Gastroesophageal sphincter (tissue), 4 donors: ENCODE results near the gene PDCD2L. TPM values are rescaled to one million over a fixed set of nuclear protein-coding genes. Genes with fewer than 3 reads are reported as not detected.

Experiments
- ATAC-seq: fragments of 150-250 bp; one replicate; pipeline ENCODE4 v1.9.1; 2016; ENCODE audit warnings: mild to moderate bottlenecking, moderate library complexity
- H3K27ac ChIP-seq, 4 donors: fragments of 200-600 bp; sonication (generic) in 3 of 4; 1 replicate in 3 of 4; 2 replicates in 1 of 4; pipeline ENCODE4 v1.5.1; 2016 to 2019
- H3K27me3 ChIP-seq: fragments of 200-600 bp; sonication (generic); one replicate; pipeline ENCODE4 v1.5.1; 2019
- H3K36me3 ChIP-seq, 2 donors: fragments of 200-600 bp; sonication (generic); one replicate each; pipeline ENCODE4 v1.5.1; 2019; ENCODE audit warnings: control low read depth in 1 of 2
- H3K4me1 ChIP-seq, 3 donors: fragments of 200-600 bp; sonication (generic); 1 replicate in 2 of 3; 2 replicates in 1 of 3; pipeline ENCODE4 v1.5.1; 2016 to 2019; ENCODE audit warnings: control low read depth in 2 of 3
- H3K4me3 ChIP-seq, 2 donors: fragments of 200-600 bp; sonication (generic); one replicate each; pipeline ENCODE4 v1.5.1; 2019; ENCODE audit warnings: mild to moderate bottlenecking in 1 of 2, moderate library complexity in 1 of 2
- H3K9me3 ChIP-seq, 3 donors: fragments of 200-600 bp; sonication (generic); one replicate each; pipeline ENCODE4 v1.5.1; 2017 to 2019; ENCODE audit warnings: control low read depth in 2 of 3
- EP300 ChIP-seq: sonication (generic); formaldehyde crosslinking; IDR thresholded peaks from one replicate; pipeline ENCODE4 v1.6.1; 2017; ENCODE audit warnings: antibody characterized with exemption, mild to moderate bottlenecking
- POLR2A ChIP-seq, 2 donors: fragments of 450-650 bp; IDR thresholded peaks; one replicate each; pipeline ENCODE4 v1.6.1; 2017; ENCODE audit warnings: antibody characterized with exemption in 2 of 2, mild to moderate bottlenecking in 2 of 2, moderate library complexity in 1 of 2
- POLR2AphosphoS5 ChIP-seq: sonication (generic); formaldehyde crosslinking; IDR thresholded peaks from one replicate; pipeline ENCODE4 v1.6.1; 2017; ENCODE audit warnings: antibody characterized with exemption
- WGBS, 2 donors: methylation state at CpG; one replicate each; pipeline ENCODE4 v1.1.5; 2018; ENCODE audit warnings: low coverage in 1 of 2; 5-methylcytosine and 5-hydroxymethylcytosine counted together
- total RNA-seq, 4 donors: library from RNA; depleted of rRNA; stranded (reverse); fragments of >200 nt; gene quantifications; one replicate each; pipeline ENCODE4 v1.1.0, GENCODE V29; 2016
- TF ChIP-seq, protein P1 (sequence below), 4 experiments: fragments of 200-600 bp in 2 of 4; fragments of 450-650 bp in 2 of 4; sonication (generic) in 1 of 4; IDR thresholded peaks; one replicate each; pipeline ENCODE4 v1.5.1; 2017 to 2019; ENCODE audit warnings: antibody characterized with exemption in 4 of 4, mild to moderate bottlenecking in 2 of 4, moderate library complexity in 2 of 4

The PDCD2L gene, protein sequence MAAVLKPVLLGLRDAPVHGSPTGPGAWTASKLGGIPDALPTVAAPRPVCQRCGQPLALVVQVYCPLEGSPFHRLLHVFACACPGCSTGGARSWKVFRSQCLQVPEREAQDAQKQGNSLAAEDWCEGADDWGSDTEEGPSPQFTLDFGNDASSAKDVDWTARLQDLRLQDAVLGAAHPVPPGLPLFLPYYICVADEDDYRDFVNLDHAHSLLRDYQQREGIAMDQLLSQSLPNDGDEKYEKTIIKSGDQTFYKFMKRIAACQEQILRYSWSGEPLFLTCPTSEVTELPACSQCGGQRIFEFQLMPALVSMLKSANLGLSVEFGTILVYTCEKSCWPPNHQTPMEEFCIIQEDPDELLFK
- 10 to 100 TPM in 3 of 4 donors, 1 to 10 TPM in 1; 8.2 to 19.8 (median 14.6) TPM for total RNA-seq

DNA sequence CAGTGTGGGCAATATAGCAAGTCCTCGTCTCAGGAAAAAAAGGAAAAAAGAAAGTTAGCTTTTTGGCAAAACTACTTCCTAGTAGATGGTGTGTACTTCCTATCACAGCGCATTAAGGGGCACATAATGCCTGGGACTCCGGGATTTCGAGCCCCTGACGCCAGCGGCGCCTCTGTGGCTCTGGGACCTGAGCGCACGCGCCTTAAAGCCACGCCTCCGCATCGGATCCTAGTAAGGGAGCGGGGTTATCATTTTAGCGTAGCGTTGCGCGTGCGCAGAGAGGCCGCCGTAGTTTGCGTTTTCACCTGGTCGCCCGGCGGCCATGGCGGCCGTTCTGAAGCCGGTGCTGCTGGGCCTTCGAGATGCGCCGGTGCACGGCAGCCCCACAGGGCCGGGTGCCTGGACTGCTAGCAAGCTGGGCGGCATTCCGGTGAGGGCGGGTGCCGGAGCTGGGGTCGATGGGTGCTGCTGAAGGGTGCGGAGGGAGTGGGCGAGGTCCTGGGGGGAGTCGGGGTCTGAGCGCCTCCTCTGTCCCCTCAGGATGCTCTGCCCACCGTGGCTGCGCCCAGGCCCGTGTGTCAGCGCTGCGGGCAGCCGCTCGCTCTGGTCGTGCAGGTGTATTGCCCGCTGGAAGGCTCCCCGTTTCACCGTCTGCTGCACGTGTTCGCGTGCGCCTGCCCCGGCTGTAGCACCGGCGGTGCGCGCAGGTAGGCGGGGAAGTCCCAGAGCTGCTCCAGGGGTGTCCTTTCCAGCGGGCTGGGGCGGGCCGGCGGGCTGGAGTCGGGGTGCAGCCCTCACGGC, at the start of gene PDCD2L:
PDCD2L (plus strand) TSS at position 291 of the 801 bp plus-strand sequence; CDS start at position 323, 32 bp downstream.
- Histone ChIP-seq H3K4me3 (peak within 1 kb of the TSS; percentile 52 to 92), H3K36me3 (peaks cover 0 to 30% of the 10 kb centered on the region in 2 donors), H3K27me3 (no peaks in the 10 kb centered on the region), H3K4me1 (peaks cover 0 to 16% (median 0%) of the 10 kb centered on the region in 3 donors), H3K27ac (peak within 1 kb of the TSS in 3 of 4 donors; percentile 70 to 79 (median 74)), H3K9me3 (no peaks in the 10 kb centered on the region)
- TF ChIP-seq POLR2AphosphoS5 = peak; percentile 75
- peak; percentile 61 to 62 for TF ChIP-seq POLR2A (IDR thresholded peaks at IDR 0.05)
- TF ChIP-seq, protein P1, sequence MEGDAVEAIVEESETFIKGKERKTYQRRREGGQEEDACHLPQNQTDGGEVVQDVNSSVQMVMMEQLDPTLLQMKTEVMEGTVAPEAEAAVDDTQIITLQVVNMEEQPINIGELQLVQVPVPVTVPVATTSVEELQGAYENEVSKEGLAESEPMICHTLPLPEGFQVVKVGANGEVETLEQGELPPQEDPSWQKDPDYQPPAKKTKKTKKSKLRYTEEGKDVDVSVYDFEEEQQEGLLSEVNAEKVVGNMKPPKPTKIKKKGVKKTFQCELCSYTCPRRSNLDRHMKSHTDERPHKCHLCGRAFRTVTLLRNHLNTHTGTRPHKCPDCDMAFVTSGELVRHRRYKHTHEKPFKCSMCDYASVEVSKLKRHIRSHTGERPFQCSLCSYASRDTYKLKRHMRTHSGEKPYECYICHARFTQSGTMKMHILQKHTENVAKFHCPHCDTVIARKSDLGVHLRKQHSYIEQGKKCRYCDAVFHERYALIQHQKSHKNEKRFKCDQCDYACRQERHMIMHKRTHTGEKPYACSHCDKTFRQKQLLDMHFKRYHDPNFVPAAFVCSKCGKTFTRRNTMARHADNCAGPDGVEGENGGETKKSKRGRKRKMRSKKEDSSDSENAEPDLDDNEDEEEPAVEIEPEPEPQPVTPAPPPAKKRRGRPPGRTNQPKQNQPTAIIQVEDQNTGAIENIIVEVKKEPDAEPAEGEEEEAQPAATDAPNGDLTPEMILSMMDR (IDR thresholded peaks at IDR 0.05) = peak in 2 of 4 experiments; percentile 5 to 20
- no peak for TF ChIP-seq EP300
- ATAC-seq = peak; percentile 92
- WGBS, 2 donors = 0 to 1% methylated on average over 2 to 16 of the region's 69 CpGs

DNA sequence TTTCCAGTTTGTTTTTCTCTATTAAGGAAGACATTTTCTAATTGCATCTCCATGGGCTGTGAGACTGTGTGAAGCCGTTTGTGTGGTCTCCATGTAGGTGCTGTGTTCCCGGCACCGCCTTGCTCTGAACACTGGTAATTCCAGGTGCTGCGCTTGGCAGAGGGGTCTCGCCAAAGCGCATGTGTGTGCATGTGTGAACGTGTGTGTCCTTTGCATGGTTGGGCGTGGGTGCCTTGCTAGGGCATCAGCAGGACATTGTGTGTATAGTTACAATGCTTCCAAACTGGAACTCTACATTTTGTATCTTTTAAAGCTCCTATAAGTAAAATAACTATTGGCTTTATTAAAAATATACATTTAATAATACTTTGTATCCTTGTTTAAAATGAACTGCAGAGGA, 49.0 kb upstream of the PDCD2L start:
- Histone ChIP-seq H3K36me3 (peaks cover 0 to 49% of the 10 kb centered on the region in 2 donors), H3K9me3 (no peaks in the 10 kb centered on the region), H3K4me3 (no peak overlapping the region), H3K27ac (no peak overlapping the region), H3K4me1 (peaks cover 0 to 21% (median 0%) of the 10 kb centered on the region in 3 donors), H3K27me3 (no peaks in the 10 kb centered on the region)
- no peak for TF ChIP-seq POLR2A (IDR thresholded peaks at IDR 0.05)
- TF ChIP-seq POLR2AphosphoS5 = no peak
- TF ChIP-seq, protein P1 (IDR thresholded peaks at IDR 0.05) = no peak
- no peak for TF ChIP-seq EP300
- WGBS, 2 donors = 72 to 94% methylated on average over 6 to 7 of the region's 8 CpGs
- ATAC-seq = no peak

DNA sequence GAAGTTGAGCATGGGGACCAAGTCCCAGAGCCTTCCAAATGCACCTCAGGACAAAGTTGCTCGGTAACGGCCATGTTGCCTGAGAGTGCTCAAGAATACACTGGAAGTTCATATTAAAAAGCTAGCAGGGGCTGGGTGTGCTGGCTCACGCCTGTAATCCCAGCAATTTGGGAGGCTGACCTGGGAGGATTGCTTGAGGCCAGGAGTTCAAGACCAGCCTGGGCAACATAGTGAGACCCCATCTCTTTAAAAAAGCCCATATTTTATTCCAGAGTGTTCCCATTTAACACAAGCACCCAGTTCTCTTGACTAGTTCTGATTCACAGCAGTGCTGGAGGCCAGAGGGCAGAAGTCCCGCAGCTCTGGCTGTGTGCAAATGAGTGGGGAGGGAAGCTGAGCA, 47.3 kb upstream of the PDCD2L start:
- Histone ChIP-seq H3K36me3 (peaks cover 0 to 37% of the 10 kb centered on the region in 2 donors), H3K27ac (no peak overlapping the region), H3K4me1 (peaks cover 0 to 23% (median 0%) of the 10 kb centered on the region in 3 donors), H3K9me3 (no peaks in the 10 kb centered on the region), H3K4me3 (no peak overlapping the region), H3K27me3 (no peaks in the 10 kb centered on the region)
- ATAC-seq = no peak
- WGBS, 2 donors = 75% methylated on average over 3 of the region's 4 CpGs; no CpG with 5 or more reads in 1 of the 2 donors
- TF ChIP-seq EP300 (no peak), POLR2A (IDR thresholded peaks at IDR 0.05) (no peak), POLR2AphosphoS5 (no peak)
- TF ChIP-seq, protein P1 (IDR thresholded peaks at IDR 0.05) = no peak

DNA sequence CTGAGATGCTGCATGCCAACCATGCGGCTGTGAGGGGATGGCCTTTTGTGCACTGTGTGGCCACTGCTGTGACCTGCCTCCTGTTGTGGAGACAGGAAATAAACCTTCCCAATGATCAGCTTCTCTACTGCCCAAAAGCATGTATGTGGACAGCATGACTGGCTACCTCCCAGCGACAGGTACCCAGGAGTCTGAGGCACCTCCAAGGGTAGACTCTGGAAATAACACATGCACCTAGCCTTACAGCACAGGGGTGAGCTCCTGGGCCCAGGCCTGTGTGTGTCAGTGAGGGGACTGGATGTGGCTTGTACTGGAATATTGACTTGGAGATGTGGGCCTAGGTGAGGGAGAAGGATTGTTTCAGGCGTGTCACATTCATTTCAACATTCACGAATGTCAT, 46.8 kb upstream of the PDCD2L start:
- TF ChIP-seq EP300 (no peak), POLR2AphosphoS5 (no peak), POLR2A (IDR thresholded peaks at IDR 0.05) (no peak)
- TF ChIP-seq, protein P1 (IDR thresholded peaks at IDR 0.05) = no peak
- Histone ChIP-seq H3K4me1 (peaks cover 0 to 23% (median 0%) of the 10 kb centered on the region in 3 donors), H3K36me3 (peaks cover 0 to 31% of the 10 kb centered on the region in 2 donors), H3K27ac (no peak overlapping the region), H3K4me3 (no peak overlapping the region), H3K27me3 (no peaks in the 10 kb centered on the region), H3K9me3 (no peaks in the 10 kb centered on the region)
- WGBS, 2 donors = 89% methylated on average over 2 of the region's 4 CpGs; no CpG with 5 or more reads in 1 of the 2 donors
- no peak for ATAC-seq
